ENCODE data around the gene ELP1.
"Not testable (repeated sequence)": the region's sequence is repeated elsewhere in the genome, so short reads cannot be mapped to it uniquely, and the experiment has no call there.

Gene ELP1

DNA sequence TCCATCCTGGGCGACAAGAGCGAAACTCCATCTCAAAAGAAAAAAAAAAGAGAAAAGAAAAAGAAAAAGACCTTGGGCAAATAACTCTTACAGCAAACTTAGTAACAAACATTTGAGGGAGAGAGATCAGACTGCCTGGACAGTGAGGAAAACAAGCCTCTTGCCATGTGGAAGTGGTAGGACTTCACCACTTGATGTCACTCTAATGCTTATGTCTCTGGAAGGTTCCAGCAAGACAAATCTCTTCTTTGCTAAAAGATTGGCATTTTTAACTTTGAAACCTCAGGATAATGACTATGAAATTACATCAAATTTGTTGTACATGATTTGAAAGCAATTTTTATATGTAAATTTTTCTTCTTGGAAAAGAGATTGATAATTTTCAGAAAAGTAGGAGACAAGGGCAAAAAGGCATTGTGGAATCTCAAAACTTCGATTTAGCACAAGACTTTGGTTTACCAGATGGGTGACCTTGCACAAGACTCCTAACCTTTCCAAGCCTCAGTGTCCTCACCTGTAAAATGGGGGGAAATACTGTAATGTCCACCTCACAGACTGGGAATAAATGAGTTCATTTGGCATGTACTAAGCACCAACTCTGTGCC, 83.5 kb downstream of the ELP1 start:
- DNase-seq, result no peak

DNA sequence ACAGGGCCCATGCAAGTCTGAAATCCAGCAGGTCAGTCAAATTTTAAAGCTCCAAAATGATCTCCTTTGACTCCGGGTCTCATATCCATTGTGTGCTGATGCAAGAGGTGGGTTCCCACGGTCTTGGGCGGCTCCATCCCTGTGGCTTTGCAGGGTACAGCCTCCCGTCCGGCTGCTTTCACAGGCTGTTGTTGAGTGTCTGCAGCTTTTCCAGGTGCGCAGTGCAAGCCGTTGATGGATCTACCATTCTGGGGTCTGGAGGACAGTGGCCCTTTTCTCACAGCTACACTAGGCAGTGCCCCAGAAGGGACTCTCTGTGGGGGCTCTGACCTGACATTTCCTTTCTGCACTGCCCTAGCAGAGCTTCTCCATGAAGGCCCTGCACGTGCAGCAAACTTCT, 85.6 kb downstream of the ELP1 start:
- not testable (repeated sequence) for DNase-seq

- no peak for DNase-seq
These were observed 88.0 kb downstream of the ELP1 start for GRCh38 chr9:108845947-108846346.

DNA sequence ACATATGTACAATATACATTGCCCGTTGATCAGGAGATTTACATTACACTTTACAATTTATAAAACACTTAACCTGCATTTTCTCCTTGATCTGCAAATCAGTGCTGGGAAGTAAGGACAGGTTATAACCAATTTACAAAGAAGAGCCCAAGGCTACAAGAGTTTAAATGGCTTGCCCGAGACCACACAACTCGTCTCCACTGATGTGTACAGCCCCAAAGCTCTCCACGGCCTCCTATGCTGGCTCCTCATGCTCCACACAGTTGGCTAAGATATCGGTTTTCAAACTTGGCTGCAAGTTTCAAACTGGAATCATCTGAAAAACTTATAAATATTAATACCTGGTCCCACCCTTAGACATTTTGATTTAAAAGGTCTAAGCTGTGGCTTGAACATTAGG, 88.4 kb downstream of the ELP1 start:
- no peak for DNase-seq

GRCh38 chr9:108844856-108845255, 89.1 kb downstream of the ELP1 start:
- DNase-seq, result no peak

DNA sequence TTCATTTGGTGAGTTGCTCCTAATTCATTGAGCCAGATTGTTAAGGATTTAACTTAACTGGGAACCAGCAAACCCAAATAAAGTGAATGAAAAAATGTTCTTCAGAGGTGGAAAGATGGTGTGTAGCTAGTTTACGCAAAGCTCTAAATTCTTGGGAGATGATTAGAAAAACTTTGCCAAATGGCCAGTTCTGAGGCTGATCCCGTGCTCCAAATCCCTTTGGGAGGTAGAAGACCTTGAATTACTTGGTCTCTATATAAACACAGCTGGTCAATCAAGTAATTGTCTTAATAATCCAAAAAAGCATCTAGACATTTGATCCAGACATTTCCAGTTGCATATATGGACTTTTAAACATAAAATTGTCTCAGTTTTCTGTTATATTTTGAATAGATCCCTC, 89.5 kb downstream of the ELP1 start:
- DNase-seq, result no peak

- DNase-seq, result peak; percentile 22
These were observed 91.2 kb downstream of the ELP1 start for GRCh38 chr9:108842610-108843295.

DNA sequence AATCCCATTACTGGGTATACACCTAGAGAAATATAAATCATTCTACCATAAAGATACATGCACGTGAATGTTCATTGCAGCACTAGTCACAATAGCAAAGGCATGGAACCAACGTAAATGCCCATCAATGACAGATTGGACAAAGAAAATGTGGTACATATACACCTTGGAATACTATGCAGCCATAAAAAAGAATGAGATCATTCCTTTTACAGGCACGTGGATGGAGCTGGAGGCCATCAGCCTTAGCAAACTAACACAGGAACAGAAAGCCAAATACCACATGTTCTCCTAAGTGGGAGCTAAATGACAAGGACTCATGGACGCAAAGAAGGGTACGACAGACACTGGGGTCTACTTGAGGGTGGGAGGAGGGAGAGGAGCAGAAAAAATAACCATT, 94.4 kb downstream of the ELP1 start:
- DNase-seq, result not testable (repeated sequence)

GRCh38 chr9:108838017-108838416, 95.9 kb downstream of the ELP1 start:
- DNase-seq, result no peak

DNA sequence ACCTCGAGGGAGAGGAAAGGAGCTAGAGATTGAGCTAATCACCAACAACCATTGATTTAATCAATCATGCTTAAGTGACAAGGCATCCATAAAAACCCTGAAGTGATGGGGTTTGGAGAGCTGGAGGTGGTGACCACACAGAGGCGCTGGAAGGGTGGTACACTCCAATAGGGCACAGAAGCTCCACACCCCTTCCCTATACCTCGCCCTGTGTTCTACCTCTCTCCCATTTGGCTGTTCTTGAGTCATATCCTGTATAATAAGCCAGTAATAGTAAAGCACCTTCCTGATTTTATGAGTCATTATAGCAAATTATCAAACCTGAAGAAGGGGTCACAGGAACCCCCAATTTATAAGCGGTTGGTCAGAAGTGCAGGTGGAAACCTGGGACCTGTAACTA, 96.4 kb downstream of the ELP1 start:
- no peak for DNase-seq

DNA sequence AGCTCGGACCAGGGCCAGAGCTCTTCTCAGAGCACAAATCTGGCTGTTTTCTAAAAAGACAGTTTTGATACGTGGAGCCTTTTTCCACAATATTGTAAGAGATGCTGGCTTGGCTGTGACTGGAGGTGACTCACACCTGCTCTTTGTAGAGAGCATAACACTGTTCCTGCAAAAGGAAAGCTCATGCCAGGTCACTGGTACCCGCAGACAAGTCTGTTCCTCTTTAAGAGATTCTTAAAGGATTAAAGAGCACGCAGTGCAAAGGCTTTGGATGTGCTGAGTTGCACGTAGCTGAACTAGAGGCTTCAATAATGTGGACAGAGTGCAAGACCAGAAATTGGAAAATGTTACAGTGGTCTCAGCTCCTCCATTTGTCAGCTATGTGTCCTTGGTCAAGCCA, 97.1 kb downstream of the ELP1 start:
- DNase-seq, result no peak

- no peak for DNase-seq
These were observed 97.6 kb downstream of the ELP1 start for GRCh38 chr9:108836319-108836718.

DNA sequence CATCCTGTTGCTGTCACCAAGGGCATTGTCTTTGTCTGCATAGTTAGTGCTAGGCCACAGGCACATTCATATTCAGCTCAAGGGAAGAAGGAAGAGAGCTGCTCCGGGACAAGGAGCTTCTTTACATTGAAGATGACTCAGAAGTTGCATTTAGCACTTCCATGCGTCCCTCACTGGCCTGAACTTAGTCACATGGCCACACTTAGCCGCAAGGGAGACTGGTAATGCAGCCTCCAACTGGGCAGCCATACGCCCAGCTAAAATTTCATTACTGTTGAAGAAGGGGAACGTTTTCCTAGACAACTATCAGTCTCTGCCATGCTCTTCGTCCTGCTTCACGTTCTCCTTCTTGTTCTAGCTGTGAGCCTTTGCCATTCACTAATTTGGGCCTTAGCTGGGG, 98.1 kb downstream of the ELP1 start:
- no peak for DNase-seq

DNA sequence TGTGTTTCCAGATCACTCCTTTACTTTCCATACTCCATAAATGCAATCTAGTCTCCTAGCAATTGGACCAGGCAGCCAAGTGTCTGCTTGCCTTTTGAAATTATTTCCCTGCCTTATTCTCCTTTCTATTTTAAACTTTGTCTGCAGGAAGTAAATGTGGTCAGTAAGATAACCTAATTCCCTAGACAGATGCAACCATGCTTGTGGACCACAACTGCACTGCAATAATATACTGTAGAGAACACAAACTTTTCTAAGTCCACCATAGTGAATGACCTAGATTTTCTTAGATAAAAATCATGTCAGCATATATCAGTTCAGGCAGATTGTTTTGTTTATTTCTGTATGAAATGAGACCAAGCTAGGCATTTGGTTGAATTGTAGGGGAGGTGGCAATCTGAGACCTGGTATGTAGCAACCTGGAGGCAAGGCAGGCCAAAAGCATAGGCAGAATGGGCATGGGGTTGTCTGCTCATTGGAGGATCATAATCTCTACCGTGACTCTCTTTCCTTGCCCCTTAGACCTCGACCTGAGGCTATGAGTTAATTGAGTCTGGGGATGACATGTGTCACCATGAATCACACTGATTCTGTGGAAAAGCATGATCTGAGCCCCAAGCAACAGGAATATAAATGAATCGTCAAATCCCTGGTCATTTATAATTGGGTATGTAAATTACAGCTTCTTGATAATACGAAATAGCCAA, 98.8 kb downstream of the ELP1 start:
- DNase-seq, result no peak

DNA sequence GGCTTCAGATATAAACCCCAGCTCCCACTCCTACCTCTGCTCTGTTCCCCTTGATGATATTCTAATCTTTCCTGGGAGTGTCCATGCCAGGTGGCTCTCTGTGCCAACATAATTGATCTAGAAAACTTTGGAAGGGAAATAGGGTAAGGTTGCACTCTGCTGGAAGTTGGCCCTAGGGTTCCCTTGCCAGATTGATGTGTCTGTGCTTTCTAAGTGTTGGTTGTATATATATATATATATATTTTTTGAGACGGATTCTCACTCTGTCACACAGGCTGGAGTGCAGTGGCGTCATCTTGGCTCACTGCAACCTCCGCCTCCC, 101.8 kb downstream of the ELP1 start:
- DNase-seq, result no peak

DNA sequence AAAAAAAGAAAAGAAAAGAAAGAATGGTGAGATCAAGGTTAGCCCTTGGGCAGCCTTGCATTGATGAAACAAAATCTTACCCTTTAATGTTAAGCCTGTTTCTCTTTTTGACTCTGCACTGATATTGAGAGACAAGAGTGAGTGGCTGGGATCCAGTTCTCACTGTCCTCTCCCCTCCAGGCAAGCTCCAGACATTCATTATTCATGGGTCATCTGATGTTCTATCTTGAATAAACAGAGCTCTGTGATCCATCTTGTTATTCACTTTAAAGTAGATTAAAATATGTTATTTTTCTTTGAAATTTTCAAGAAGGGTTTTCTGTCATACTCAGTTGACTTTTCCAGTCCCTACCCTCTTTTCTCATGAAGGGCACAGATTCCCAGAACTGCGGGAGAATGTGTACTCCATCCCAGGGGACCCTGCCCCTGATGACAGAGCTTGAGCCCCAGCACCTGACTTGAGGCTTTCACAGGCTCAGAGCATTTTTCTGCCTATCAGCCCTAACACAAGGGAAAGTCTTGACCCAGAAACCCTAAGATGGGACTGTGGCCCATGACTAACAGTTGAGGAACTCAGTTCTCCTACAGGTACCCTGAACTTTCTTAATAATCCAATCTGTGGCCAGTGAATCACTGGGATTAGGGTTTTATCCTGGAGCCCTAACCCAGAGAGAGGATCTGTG, 102.3 kb downstream of the ELP1 start:
- DNase-seq, result no peak

DNA sequence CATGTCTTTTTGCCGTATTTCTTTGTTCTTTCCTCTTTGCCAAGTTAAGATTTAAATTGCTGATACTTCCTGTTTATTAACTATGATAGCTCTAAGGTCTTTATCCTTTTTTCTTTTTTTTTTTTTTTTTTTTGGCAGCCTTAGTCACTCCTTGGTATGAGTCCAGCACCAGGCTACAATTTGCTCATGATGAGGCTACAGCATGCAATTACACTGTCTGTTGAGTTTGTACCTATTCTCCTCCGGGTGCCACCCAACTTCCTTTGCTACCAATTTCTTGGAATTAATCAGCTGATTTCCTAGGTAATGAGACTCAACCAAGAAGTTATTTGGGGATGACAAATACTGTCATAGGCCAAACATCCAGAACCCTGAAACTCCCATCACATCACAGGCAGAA, 103.7 kb downstream of the ELP1 start:
- no peak for DNase-seq

DNA sequence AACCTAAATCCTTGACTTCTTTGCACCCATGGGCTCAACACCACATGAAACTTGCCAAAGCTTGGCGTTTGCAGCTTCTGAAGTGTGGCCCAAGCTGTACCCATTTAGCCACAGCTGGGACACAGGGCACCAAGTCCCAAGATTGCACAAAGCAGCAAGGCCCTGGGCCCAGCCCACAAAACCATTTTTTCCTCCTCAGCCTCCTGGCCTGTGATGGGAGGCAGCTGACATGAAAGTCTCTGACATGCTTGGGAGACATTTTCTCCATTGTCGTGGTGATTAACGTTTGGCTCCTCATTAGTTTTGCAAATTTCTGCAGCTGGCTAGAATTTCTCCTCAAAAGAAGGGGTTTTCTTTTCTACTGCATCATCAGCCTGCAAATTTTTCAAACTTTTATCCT, 110.1 kb downstream of the ELP1 start:
- DNase-seq, result no peak

Data from stimulated activated CD4-positive, alpha-beta T cell treated with anti-CD3 and anti-CD28 coated beads, Interleukin-1b, Interleukin-23, amount 100 ng/mL, for 48 hours (primary cell).